Measurements from ENCODE around the gene VIPR1. TPM values are rescaled to one million over a fixed set of nuclear protein-coding genes. Genes with fewer than 3 reads are reported as not detected.

Gene VIPR1
- total and polyA plus RNA-seq, 2 donors (not counting 1 experiment from before 2014, with no cell fraction given): 0.79 to 5.8 TPM

DNA sequence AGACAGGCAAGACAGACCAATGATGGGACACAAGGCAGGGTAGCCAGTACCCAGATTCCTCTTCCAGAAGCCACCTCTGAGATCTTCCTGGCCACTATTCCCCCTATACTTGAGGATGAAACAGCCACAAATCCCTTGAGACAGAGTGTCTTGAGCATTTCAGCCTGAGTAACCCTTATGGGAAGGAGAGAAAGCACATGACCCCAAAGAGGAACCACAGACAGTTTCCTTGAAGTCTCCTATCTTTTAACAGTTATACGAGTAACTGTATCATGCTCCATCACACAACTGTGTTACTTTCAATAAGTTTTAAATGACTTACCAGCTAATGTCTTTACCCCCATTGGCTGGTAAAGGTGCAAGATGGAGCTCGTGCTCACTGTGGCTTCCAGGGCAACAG is 9.3 kb downstream of the VIPR1 start:
- H3K4me1 ChIP-seq (ENCODE audit: control insufficient read depth in 2 of 2, insufficient read depth in 2 of 2, low read length in 2 of 2): peaks cover 9 to 10% of the 10 kb centered on the region in 2 donors
- no peak overlapping the region for H3K27ac ChIP-seq (ENCODE audit: low read length in 2 of 2)
- no peaks in the 10 kb centered on the region for H3K79me2 ChIP-seq (ENCODE audit: control insufficient read depth, insufficient read depth, low read length)
- H3K4me3 Mint-ChIP-seq: no peak overlapping the region
- H3K27me3 ChIP-seq (replicated peaks in 1 of 4; ENCODE audit: control extremely low read depth in 1 of 4, control insufficient read depth in 3 of 4, insufficient read depth in 4 of 4, low read length in 3 of 4): peaks cover 0 to 4% (median 1%) of the 10 kb centered on the region in 4 experiments
- no peak overlapping the region for H3K27ac Mint-ChIP-seq
- no peaks in the 10 kb centered on the region for H3K36me3 ChIP-seq (replicated peaks in 1 of 2; ENCODE audit: control extremely low read depth in 1 of 2, control insufficient read depth in 1 of 2, extremely low read depth in 1 of 2, insufficient read depth in 2 of 2, low read length in 1 of 2)
- H4K20me1 ChIP-seq (ENCODE audit: control insufficient read depth, insufficient read depth, low read length, poor library complexity, severe bottlenecking): no peaks in the 10 kb centered on the region
- H3K9me3 ChIP-seq (ENCODE audit: control extremely low read depth in 1 of 3, control insufficient read depth in 2 of 3, insufficient read depth in 1 of 3, low read length in 2 of 3): no peaks in the 10 kb centered on the region
- ChIA-PET POLR2A (no interaction called here), CTCF (interaction anchor here (1.0 kb wide), 1 partner anchor 13 kb away, joined by 3 read pairs; no protein-coding TSS in a partner anchor)
- no peak overlapping the region for H2AFZ ChIP-seq (ENCODE audit: insufficient read depth, low read depth, low read length, poor library complexity, severe bottlenecking)
- no peaks in the 10 kb centered on the region for H3K27me3 Mint-ChIP-seq
- intact Hi-C loops (cut with micrococcal nuclease): no loop called here
- ATAC-seq (ENCODE audit: low read depth) (no peak), DNase-seq (no peak)
- H3K4me1 Mint-ChIP-seq: peaks cover 12% of the 10 kb centered on the region
- TF ChIP-seq, protein P1, sequence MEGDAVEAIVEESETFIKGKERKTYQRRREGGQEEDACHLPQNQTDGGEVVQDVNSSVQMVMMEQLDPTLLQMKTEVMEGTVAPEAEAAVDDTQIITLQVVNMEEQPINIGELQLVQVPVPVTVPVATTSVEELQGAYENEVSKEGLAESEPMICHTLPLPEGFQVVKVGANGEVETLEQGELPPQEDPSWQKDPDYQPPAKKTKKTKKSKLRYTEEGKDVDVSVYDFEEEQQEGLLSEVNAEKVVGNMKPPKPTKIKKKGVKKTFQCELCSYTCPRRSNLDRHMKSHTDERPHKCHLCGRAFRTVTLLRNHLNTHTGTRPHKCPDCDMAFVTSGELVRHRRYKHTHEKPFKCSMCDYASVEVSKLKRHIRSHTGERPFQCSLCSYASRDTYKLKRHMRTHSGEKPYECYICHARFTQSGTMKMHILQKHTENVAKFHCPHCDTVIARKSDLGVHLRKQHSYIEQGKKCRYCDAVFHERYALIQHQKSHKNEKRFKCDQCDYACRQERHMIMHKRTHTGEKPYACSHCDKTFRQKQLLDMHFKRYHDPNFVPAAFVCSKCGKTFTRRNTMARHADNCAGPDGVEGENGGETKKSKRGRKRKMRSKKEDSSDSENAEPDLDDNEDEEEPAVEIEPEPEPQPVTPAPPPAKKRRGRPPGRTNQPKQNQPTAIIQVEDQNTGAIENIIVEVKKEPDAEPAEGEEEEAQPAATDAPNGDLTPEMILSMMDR (IDR thresholded peaks at IDR 0.05): no peak
- no peak for TF ChIP-seq EZH2 (IDR thresholded peaks at IDR 0.05; ENCODE audit: borderline replicate concordance, insufficient read depth, low read depth, low read length, poor library complexity, severe bottlenecking)
- H3K4me3 ChIP-seq (ENCODE audit: control extremely low read depth in 1 of 5, extremely low read depth in 1 of 5, insufficient read depth in 1 of 5, low read depth in 2 of 5, low read length in 4 of 5): no peak overlapping the region
- no peak overlapping the region for H3K9ac ChIP-seq (ENCODE audit: low read length)
- WGBS (ENCODE audit: insufficient coverage): 64% methylated on average over 1 of the region's 2 CpGs
- no peaks in the 10 kb centered on the region for H3K9me3 Mint-ChIP-seq (ENCODE audit: insufficient read depth)
- H3K4me2 ChIP-seq (replicated peaks; ENCODE audit: low read depth, low read length, poor library complexity, severe bottlenecking): peak overlapping the region; percentile 3

DNA sequence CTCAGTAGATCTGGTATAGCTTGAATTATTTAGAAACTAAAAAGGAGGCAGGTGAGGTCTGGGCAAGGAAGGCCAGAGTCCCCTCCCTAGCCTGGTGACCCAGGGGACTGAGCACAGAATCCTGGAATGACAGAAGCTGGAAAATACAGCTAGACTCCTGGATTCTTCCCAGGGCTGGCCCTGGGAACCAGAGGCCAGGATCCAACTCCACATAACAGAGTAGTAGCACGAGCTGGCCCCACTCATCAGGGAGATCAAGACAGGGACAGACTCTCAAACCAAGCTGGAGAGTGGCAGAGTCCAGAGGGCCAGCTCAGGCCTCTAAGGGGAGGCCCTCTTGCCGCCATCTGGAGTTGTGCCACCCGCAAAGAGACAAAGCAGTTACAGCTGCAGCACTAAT is 10.7 kb downstream of the VIPR1 start:
- Mint-ChIP-seq H3K27ac (no peak overlapping the region), H3K4me3 (no peak overlapping the region), H3K9me3 (ENCODE audit: insufficient read depth) (no peaks in the 10 kb centered on the region), H3K27me3 (no peaks in the 10 kb centered on the region), H3K4me1 (peaks cover 12% of the 10 kb centered on the region)
- Histone ChIP-seq H3K4me3 (ENCODE audit: control extremely low read depth in 1 of 5, extremely low read depth in 1 of 5, insufficient read depth in 1 of 5, low read depth in 2 of 5, low read length in 4 of 5) (no peak overlapping the region), H3K9me3 (ENCODE audit: control extremely low read depth in 1 of 3, control insufficient read depth in 2 of 3, insufficient read depth in 1 of 3, low read length in 2 of 3) (no peaks in the 10 kb centered on the region), H3K4me1 (ENCODE audit: control insufficient read depth in 2 of 2, insufficient read depth in 2 of 2, low read length in 2 of 2) (peaks cover 9 to 10% of the 10 kb centered on the region in 2 donors), H3K79me2 (ENCODE audit: control insufficient read depth, insufficient read depth, low read length) (no peaks in the 10 kb centered on the region), H3K4me2 (replicated peaks; ENCODE audit: low read depth, low read length, poor library complexity, severe bottlenecking) (no peak overlapping the region), H3K9ac (ENCODE audit: low read length) (no peak overlapping the region), H2AFZ (ENCODE audit: insufficient read depth, low read depth, low read length, poor library complexity, severe bottlenecking) (no peak overlapping the region), H3K27me3 (replicated peaks in 1 of 4; ENCODE audit: control extremely low read depth in 1 of 4, control insufficient read depth in 3 of 4, insufficient read depth in 4 of 4, low read length in 3 of 4) (peaks cover 0 to 4% (median 1%) of the 10 kb centered on the region in 4 experiments), H4K20me1 (ENCODE audit: control insufficient read depth, insufficient read depth, low read length, poor library complexity, severe bottlenecking) (no peaks in the 10 kb centered on the region), H3K27ac (ENCODE audit: low read length in 2 of 2) (no peak overlapping the region), H3K36me3 (replicated peaks in 1 of 2; ENCODE audit: control extremely low read depth in 1 of 2, control insufficient read depth in 1 of 2, extremely low read depth in 1 of 2, insufficient read depth in 2 of 2, low read length in 1 of 2) (no peaks in the 10 kb centered on the region)
- POLR2A ChIA-PET: no interaction called here
- no peak for DNase-seq
- intact Hi-C loops (cut with micrococcal nuclease): no loop called here
- 93% methylated on average over 3 of the region's 3 CpGs for WGBS (ENCODE audit: insufficient coverage)
- CTCF ChIA-PET: no interaction called here
- no peak for ATAC-seq (ENCODE audit: low read depth)
- TF ChIP-seq, protein P1 (IDR thresholded peaks at IDR 0.05): no peak
